Mesenteric fat pad (tissue), 1 donor: ENCODE data around the gene GNG12. TPM values are rescaled to one million over a fixed set of nuclear protein-coding genes. Genes with fewer than 3 reads are reported as not detected.
"Not testable (repeated sequence)": the region's sequence is repeated elsewhere in the genome, so short reads cannot be mapped to it uniquely, and the experiment has no call there.

ENCODE experiments used
- DNase-seq: peaks from one replicate; pipeline ENCODE4 v3.0.0-alpha.2; 2020; ENCODE audit warnings: low spot score
- total RNA-seq: library from RNA; stranded (reverse); fragmentation: NEBNext Ultra II Directional; extraction: Animal tissue kit (Norgen Biotek cat#: 25700); gene quantifications from one replicate; pipeline ENCODE4 v1.2.1, GENCODE V29; 2021
- donor health status: DM: yes; HTN: yes; CAD: no.

The GNG12 gene
- total RNA-seq, 1 donor from 2014 or later, result 128 TPM

- DNase-seq, result no peak
These were observed 98.1 kb downstream of the GNG12 start for GRCh38 chr1:67735206-67735605.

- no peak for DNase-seq
These were observed 99.0 kb downstream of the GNG12 start for GRCh38 chr1:67734323-67734690.

GRCh38 chr1:67733681-67734322 lies 99.5 kb downstream of the GNG12 start:
- DNase-seq, result no peak

- DNase-seq, result no peak
These were observed 100.5 kb downstream of the GNG12 start for GRCh38 chr1:67732750-67733151.

- DNase-seq, result no peak
These were observed 101.9 kb downstream of the GNG12 start for GRCh38 chr1:67731322-67731721.

- not testable (repeated sequence) for DNase-seq
These were observed 103.0 kb downstream of the GNG12 start for GRCh38 chr1:67730312-67730711.

GRCh38 chr1:67729872-67730271 lies 103.4 kb downstream of the GNG12 start:
- DNase-seq, result no peak

GRCh38 chr1:67726224-67726623 lies 107.0 kb downstream of the GNG12 start:
- no peak for DNase-seq

- DNase-seq, result no peak
These were observed 108.2 kb downstream of the GNG12 start for GRCh38 chr1:67724928-67725560.

GRCh38 chr1:67723620-67724019 lies 109.6 kb downstream of the GNG12 start:
- no peak for DNase-seq

- DNase-seq, result no peak
These were observed 110.1 kb downstream of the GNG12 start for GRCh38 chr1:67723126-67723525.

GRCh38 chr1:67722292-67722944 lies 110.8 kb downstream of the GNG12 start:
- DNase-seq, result no peak

- DNase-seq, result no peak
These were observed 111.5 kb downstream of the GNG12 start for GRCh38 chr1:67721650-67722291.

- DNase-seq, result no peak
These were observed 112.2 kb downstream of the GNG12 start for GRCh38 chr1:67721112-67721511.

- DNase-seq, result no peak
These were observed 113.7 kb downstream of the GNG12 start for GRCh38 chr1:67719329-67720196.

GRCh38 chr1:67717876-67718275 lies 115.4 kb downstream of the GNG12 start:
- no peak for DNase-seq

- DNase-seq, result no peak
These were observed 116.5 kb downstream of the GNG12 start for GRCh38 chr1:67716800-67717199.

GRCh38 chr1:67715819-67716218 lies 117.4 kb downstream of the GNG12 start:
- DNase-seq, result no peak

GRCh38 chr1:67713057-67713846 lies 120.0 kb downstream of the GNG12 start:
- no peak for DNase-seq

- DNase-seq, result no peak
These were observed 121.4 kb downstream of the GNG12 start for GRCh38 chr1:67711855-67712212.
